Small intestine (tissue), 7 donors: ENCODE results near the gene EMID1. TPM values are rescaled to one million over a fixed set of nuclear protein-coding genes. Genes with fewer than 3 reads are reported as not detected.

Source experiments
- DNase-seq, 2 donors: peaks; one replicate each; pipeline versions ENCODE4 v3.0.0 to v3.0.0-alpha.2; 2013
- FAIRE-seq: peaks from 2 replicates; lab custom pipeline; 2012; peaks lifted over from hg19 to GRCh38; lab: Jason Lieb, UNC
- H3K27ac ChIP-seq, 3 donors: one replicate each; pipeline ENCODE4 v1.5.1; 2013; ENCODE audit warnings: low read length in 2 of 3, mild to moderate bottlenecking in 2 of 3, control low read depth in 1 of 3, inconsistent platforms in 1 of 3, low read depth in 1 of 3, moderate library complexity in 1 of 3
- H3K27me3 ChIP-seq, 3 donors: one replicate each; pipeline ENCODE4 v1.6.1; 2013; ENCODE audit warnings: low read length in 3 of 3, inconsistent platforms in 1 of 3; ENCODE audit not compliant: control insufficient read depth in 3 of 3, insufficient read depth in 3 of 3
- H3K36me3 ChIP-seq, 3 donors: one replicate each; pipeline ENCODE4 v1.6.1; 2013; ENCODE audit warnings: low read length in 3 of 3, inconsistent platforms in 1 of 3, low read depth in 1 of 3, mild to moderate bottlenecking in 1 of 3, moderate library complexity in 1 of 3; ENCODE audit not compliant: control insufficient read depth in 3 of 3, insufficient read depth in 2 of 3
- H3K4me1 ChIP-seq, 3 donors: one replicate each; pipeline ENCODE4 v1.6.1; 2013; ENCODE audit warnings: low read length in 2 of 3, inconsistent platforms in 1 of 3, low read depth in 1 of 3, mild to moderate bottlenecking in 1 of 3, moderate library complexity in 1 of 3; ENCODE audit not compliant: control insufficient read depth in 3 of 3, insufficient read depth in 2 of 3
- H3K4me3 ChIP-seq, 3 donors: one replicate each; pipeline ENCODE4 v1.5.1; 2013; ENCODE audit warnings: low read length in 3 of 3, control low read depth in 1 of 3, inconsistent platforms in 1 of 3, low read depth in 1 of 3, mild to moderate bottlenecking in 1 of 3, moderate library complexity in 1 of 3
- H3K9me3 ChIP-seq, 2 donors: one replicate each; pipeline ENCODE4 v1.6.1; 2013; ENCODE audit warnings: low read depth in 1 of 2, low read length in 1 of 2; ENCODE audit not compliant: control insufficient read depth in 2 of 2, insufficient read depth in 1 of 2
- WGBS, 3 donors: extraction: QIAGEN DNeasy Blood & Tissue Kit; methylation state at CpG; one replicate each; pipeline ENCODE4 v1.1.7; 2013; 5-methylcytosine and 5-hydroxymethylcytosine counted together
- polyA plus RNA-seq, 4 donors: library from polyadenylated mRNA; stranded (reverse) in 3 of 4; unstranded in 1 of 4; fragments of 200-250 nt in 3 of 4; fragments of 120-200 nt in 1 of 4; gene quantifications; one replicate each; pipeline versions ENCODE4 v1.2.1 to v1.2.3, GENCODE V29; 2013
- donor health status: healthy with polysubstance abuse.
- donor health status: control.
- donor health status: control.
- donor health status: Bipolar disorder and iron deficiency.
- donor health status: healthy.

The EMID1 gene
- polyA plus RNA-seq, 4 donors = 2.7 to 131 (median 4.7) TPM; not detected in 1

GRCh38 chr22:29187831-29188230, 17.9 kb upstream of the EMID1 start:
- DNase-seq = no peak
- no peaks in the 10 kb centered on the region for H3K9me3 ChIP-seq
- no peak for FAIRE-seq
- no peak overlapping the region for H3K27ac ChIP-seq
- 84 to 85% (median 85%) methylated on average over 7 of the region's 7 CpGs for WGBS, 3 donors
- H3K4me1 ChIP-seq = no peaks in the 10 kb centered on the region
- H3K27me3 ChIP-seq = no peaks in the 10 kb centered on the region
- peaks cover 0 to 3% (median 0%) of the 10 kb centered on the region in 3 donors for H3K36me3 ChIP-seq
- no peak overlapping the region for H3K4me3 ChIP-seq

GRCh38 chr22:29190051-29190450, 15.6 kb upstream of the EMID1 start:
- Histone ChIP-seq H3K27ac (no peak overlapping the region), H3K27me3 (no peaks in the 10 kb centered on the region), H3K9me3 (no peaks in the 10 kb centered on the region), H3K4me3 (no peak overlapping the region), H3K4me1 (peaks cover 0 to 2% (median 0%) of the 10 kb centered on the region in 3 donors), H3K36me3 (peaks cover 0 to 4% (median 0%) of the 10 kb centered on the region in 3 donors)
- FAIRE-seq = no peak
- no peak for DNase-seq
- 78 to 82% (median 81%) methylated on average over 8 of the region's 8 CpGs for WGBS, 3 donors

GRCh38 chr22:29190918-29191317, 14.8 kb upstream of the EMID1 start:
- 82 to 94% (median 89%) methylated on average over 10 of the region's 10 CpGs for WGBS, 3 donors
- FAIRE-seq (no peak), DNase-seq (no peak)

GRCh38 chr22:29193021-29193420, 12.7 kb upstream of the EMID1 start:
- Histone ChIP-seq H3K27me3 (no peaks in the 10 kb centered on the region), H3K36me3 (peaks cover 0 to 4% (median 0%) of the 10 kb centered on the region in 3 donors), H3K9me3 (no peaks in the 10 kb centered on the region), H3K27ac (no peak overlapping the region), H3K4me3 (no peak overlapping the region), H3K4me1 (peaks cover 0 to 6% (median 0%) of the 10 kb centered on the region in 3 donors)
- WGBS, 3 donors = 89 to 96% (median 90%) methylated on average over 8 of the region's 8 CpGs
- FAIRE-seq (no peak), DNase-seq (no peak)

More at GRCh38 chr22:29190918-29191317, 14.8 kb upstream of the EMID1 start:
- peaks cover 0 to 6% (median 0%) of the 10 kb centered on the region in 3 donors for H3K4me1 ChIP-seq
- no peaks in the 10 kb centered on the region for H3K27me3 ChIP-seq
- H3K4me3 ChIP-seq = no peak overlapping the region
- no peak overlapping the region for H3K27ac ChIP-seq
- peaks cover 0 to 6% (median 0%) of the 10 kb centered on the region in 3 donors for H3K36me3 ChIP-seq
- H3K9me3 ChIP-seq = no peaks in the 10 kb centered on the region

- H3K27ac ChIP-seq = no peak overlapping the region
- no peak for DNase-seq
- peaks cover 0 to 6% (median 0%) of the 10 kb centered on the region in 3 donors for H3K4me1 ChIP-seq
- H3K27me3 ChIP-seq = no peaks in the 10 kb centered on the region
- 57 to 85% (median 75%) methylated on average over 2 of the region's 2 CpGs for WGBS, 3 donors
- no peaks in the 10 kb centered on the region for H3K9me3 ChIP-seq
- peaks cover 0 to 4% (median 0%) of the 10 kb centered on the region in 3 donors for H3K36me3 ChIP-seq
- no peak for FAIRE-seq
- no peak overlapping the region for H3K4me3 ChIP-seq
Observed at GRCh38 chr22:29194184-29194583, 11.5 kb upstream of the EMID1 start.

- 69 to 75% (median 69%) methylated on average over 8 of the region's 8 CpGs for WGBS, 3 donors
- Histone ChIP-seq H3K36me3 (peaks cover 0 to 11% (median 0%) of the 10 kb centered on the region in 3 donors), H3K4me3 (no peak overlapping the region), H3K27me3 (no peaks in the 10 kb centered on the region), H3K27ac (no peak overlapping the region), H3K9me3 (no peaks in the 10 kb centered on the region), H3K4me1 (peaks cover 0 to 6% (median 0%) of the 10 kb centered on the region in 3 donors)
- DNase-seq (no peak), FAIRE-seq (no peak)
Observed at GRCh38 chr22:29195118-29195963, 10.4 kb upstream of the EMID1 start.

- H3K27ac ChIP-seq = no peak overlapping the region
- no peaks in the 10 kb centered on the region for H3K9me3 ChIP-seq
- peaks cover 0 to 13% (median 0%) of the 10 kb centered on the region in 3 donors for H3K36me3 ChIP-seq
- H3K4me1 ChIP-seq = peaks cover 0 to 6% (median 0%) of the 10 kb centered on the region in 3 donors
- no peak overlapping the region for H3K4me3 ChIP-seq
- H3K27me3 ChIP-seq = no peaks in the 10 kb centered on the region
- 71 to 80% (median 72%) methylated on average over 10 of the region's 10 CpGs for WGBS, 3 donors
- no peak for FAIRE-seq
- DNase-seq = no peak
Observed at GRCh38 chr22:29195964-29196666, 9.6 kb upstream of the EMID1 start.

GRCh38 chr22:29197096-29197495, 8.6 kb upstream of the EMID1 start:
- Histone ChIP-seq H3K36me3 (peaks cover 0 to 13% (median 0%) of the 10 kb centered on the region in 3 donors), H3K4me1 (peaks cover 0 to 14% (median 3%) of the 10 kb centered on the region in 3 donors), H3K27me3 (no peaks in the 10 kb centered on the region), H3K9me3 (no peaks in the 10 kb centered on the region), H3K27ac (no peak overlapping the region), H3K4me3 (no peak overlapping the region)
- no peak for FAIRE-seq
- 92 to 93% (median 93%) methylated on average over 3 of the region's 3 CpGs for WGBS, 3 donors
- no peak for DNase-seq
